CD4-positive, alpha-beta T cell treated with Interleukin-17A for 1 hour (primary cell): Measurements from ENCODE around the gene PRKCI.
"Not testable (repeated sequence)": the region's sequence is repeated elsewhere in the genome, so short reads cannot be mapped to it uniquely, and the experiment has no call there.

Source experiments
- DNase-seq: peaks from one replicate; pipeline ENCODE4 v3.0.0-alpha.2; 2020

PRKCI gene

GRCh38 chr3:170221924-170222646 lies at the start of gene PRKCI:
PRKCI (plus strand) TSS chr3:170222424; CDS start chr3:170222670, 246 bp downstream.
- peak; percentile 92 for DNase-seq

DNA sequence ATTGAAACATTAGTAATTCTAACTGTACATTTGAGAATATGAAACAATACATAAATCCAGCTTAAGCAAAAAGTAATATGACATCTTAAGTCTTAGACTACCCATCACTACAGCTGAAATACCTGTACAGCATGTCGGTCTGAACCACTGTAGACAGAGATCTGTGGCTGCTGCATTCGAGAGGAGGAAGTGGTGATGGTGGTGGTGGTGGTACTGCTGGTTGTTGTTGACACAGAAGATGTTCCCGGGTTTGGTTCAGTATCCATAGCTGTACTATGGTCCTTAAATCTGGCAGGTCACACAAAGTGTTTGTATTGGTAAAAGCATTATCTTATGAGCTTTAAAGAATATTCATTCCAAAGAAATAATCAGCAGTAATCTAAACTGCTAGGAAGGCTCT lies 43.6 kb upstream of the PRKCI start:
- peak; percentile 76 for DNase-seq

- DNase-seq, result peak; percentile 11
Observed at GRCh38 chr3:170179432-170179831, 42.8 kb upstream of the PRKCI start.

- DNase-seq, result peak; percentile 60
Observed at GRCh38 chr3:170180079-170180907, 41.9 kb upstream of the PRKCI start.

GRCh38 chr3:170180908-170181885 lies 41.0 kb upstream of the PRKCI start, which contains the start of gene PHC3:
PHC3 (minus strand) TSS chr3:170181733; CDS start chr3:170181715, 18 bp downstream.
- peak; percentile 94 for DNase-seq

GRCh38 chr3:170189398-170190256 lies 32.6 kb upstream of the PRKCI start:
- no peak for DNase-seq

DNA sequence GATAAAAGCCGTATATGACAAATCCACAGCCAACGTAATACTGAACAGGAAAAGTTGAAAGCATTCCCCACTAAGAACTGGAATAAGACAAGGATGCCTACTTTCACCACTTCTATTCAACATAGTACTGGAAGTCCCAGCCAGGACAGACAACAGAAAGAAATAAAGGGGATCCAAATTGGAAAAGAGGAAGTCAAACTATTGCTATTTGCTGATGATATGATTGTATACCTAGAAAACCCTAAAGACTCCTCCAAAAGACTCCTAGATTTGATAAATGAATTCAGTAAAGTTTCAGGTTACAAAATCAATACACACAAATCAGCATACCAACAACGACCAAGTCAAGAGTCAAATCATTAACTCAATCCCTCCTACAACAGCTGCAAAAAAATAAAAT lies 26.5 kb upstream of the PRKCI start:
- DNase-seq, result not testable (repeated sequence)

DNA sequence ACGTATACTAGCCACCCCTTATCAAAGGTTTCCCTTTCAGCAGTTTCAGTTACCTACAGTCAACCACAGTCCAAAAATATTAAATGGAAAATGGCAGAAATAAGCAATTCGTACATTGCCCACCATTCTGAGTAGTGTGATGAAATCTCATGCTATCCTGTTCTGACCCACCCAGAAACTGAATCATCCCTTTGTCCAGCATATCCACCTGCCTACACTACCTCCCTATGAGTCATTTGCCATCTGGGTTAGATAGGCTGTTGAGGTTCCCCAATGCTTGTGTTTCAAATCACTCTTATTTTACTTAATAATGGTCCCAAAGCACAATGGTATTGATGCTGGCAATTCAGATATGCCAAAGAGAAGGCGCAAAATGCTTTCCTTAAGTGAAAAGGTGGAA lies 25.4 kb upstream of the PRKCI start:
- DNase-seq, result no peak

- DNase-seq, result no peak
Observed at GRCh38 chr3:170200987-170201386, 21.2 kb upstream of the PRKCI start.

GRCh38 chr3:170201527-170201926 lies 20.7 kb upstream of the PRKCI start:
- no peak for DNase-seq

DNA sequence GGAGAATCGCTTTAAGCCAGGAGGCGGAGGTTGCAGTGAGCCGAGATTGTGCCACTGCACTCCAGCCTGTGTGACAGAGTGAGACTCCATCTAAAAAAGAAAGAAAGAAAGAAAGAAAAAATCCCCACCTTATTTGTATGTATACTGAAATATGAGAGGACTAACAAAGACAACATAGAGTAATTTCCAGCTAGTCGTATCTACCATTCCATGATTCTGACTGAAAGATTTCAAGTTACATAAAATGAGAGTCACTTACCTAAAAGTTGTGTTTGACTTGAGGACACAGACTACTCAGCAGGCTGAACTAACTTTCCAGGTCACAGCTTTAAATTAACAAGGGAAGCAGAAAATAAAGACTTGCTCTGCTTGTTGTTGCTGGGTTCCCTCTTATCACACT lies 18.8 kb upstream of the PRKCI start:
- DNase-seq, result no peak

GRCh38 chr3:170204023-170204472 lies 18.2 kb upstream of the PRKCI start:
- DNase-seq, result no peak

DNA sequence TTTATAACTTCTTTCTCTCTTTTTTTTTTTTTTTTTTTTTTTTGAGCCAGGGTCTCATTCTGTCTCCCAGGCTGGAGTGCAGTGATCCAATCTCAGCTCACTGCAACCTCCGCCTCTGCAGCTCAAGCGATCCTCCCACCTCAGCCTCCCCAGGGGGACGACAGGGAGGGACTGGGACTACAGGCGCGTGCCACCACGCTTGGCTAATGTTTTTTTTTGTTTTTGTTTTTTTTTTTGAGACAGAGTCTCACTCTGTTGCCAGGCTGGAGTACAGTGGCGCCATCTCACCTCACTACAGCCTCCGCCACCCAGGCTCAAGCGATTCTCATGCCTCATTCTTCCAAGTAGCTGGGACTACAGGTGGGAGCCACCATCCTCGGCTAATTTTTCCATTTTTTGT lies 17.7 kb upstream of the PRKCI start:
- DNase-seq, result no peak

DNA sequence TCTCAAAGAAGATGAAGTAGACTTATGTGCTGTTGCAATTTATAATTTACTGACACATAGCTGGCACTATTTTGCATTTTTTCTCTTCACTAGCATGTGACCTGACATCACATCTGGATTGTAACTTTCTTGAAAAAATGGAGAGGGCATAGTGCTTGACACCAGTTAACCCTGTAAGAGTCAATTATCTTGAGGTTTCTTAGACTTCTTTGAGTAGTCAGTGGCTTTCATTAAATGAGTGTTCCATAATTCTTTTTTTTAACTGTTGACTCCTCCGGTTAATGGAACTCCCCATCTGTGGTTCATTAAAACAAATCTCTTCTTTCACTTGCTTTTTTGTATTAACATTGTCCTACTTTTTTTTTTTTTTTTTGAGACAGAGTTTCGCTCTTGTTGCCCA lies 16.9 kb upstream of the PRKCI start:
- DNase-seq, result no peak

DNA sequence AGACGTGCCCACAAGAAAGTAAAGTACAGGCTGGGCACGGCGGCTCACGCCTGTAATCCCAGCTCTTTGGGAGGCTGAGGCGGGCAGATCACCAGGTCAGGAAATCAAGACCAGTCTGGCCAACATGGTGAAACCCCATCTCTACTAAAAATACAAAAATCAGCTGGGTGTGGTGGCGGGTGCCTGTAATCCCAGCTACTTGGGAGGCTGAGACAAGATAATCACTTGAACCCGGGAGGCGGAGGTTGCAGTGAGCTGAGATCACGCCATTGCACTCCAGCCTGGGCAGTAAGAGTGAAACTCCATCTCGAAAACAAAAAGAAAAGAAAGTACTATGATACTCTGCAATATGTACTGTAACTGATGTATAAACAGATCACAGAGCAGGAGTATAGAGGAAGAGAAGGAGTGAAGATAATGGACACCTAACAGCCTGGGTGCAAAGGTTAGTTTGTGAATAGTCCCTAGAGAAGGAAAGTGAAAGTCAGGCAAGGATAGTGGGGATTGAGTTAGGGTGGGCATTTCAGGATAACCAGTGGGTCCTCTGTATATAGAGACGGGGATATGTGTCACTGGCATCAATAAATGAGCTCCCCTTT lies 16.0 kb upstream of the PRKCI start:
- DNase-seq, result not testable (repeated sequence)

DNA sequence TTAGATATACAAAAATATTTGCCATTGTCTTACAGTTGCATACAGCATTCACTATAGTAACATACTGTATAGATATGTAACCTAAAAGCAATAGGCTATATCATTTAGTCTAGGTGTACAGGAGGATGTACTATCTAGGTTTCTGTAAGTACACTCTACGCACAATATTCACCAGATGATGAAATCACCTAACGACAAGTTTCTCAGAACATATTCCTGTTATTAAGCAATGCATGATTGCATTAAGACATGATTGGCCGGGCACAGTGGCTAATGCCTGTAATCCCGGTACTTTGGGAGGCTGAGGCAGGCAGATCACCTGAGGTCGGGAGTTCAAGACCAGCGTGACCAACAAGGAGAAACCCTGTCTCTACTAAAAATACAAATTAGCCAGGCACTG lies 14.5 kb upstream of the PRKCI start:
- DNase-seq, result no peak

- no peak for DNase-seq
Observed at GRCh38 chr3:170211668-170212067, 10.6 kb upstream of the PRKCI start.

- DNase-seq, result no peak
Observed at GRCh38 chr3:170219850-170220249, 2.4 kb upstream of the PRKCI start.

DNA sequence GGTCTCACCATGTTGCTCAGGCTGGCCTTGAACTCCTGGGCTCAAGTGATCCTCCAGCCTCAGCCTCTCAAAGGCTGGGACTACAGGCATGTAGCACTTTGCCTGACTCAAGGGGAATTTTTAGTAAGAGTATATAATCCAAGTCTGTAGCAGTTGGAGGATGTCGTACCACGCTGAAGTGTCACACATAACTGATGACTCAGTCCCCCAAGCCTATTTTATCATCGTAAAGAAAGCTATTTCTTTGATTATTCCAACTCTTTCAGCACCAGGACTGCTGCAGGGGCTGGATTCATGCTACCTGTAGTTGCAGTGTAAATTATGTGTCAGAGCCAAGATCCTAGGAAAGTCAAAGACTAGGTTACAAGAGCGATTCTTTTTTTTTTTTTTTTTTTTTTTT lies 1.4 kb upstream of the PRKCI start:
- DNase-seq, result no peak

DNA sequence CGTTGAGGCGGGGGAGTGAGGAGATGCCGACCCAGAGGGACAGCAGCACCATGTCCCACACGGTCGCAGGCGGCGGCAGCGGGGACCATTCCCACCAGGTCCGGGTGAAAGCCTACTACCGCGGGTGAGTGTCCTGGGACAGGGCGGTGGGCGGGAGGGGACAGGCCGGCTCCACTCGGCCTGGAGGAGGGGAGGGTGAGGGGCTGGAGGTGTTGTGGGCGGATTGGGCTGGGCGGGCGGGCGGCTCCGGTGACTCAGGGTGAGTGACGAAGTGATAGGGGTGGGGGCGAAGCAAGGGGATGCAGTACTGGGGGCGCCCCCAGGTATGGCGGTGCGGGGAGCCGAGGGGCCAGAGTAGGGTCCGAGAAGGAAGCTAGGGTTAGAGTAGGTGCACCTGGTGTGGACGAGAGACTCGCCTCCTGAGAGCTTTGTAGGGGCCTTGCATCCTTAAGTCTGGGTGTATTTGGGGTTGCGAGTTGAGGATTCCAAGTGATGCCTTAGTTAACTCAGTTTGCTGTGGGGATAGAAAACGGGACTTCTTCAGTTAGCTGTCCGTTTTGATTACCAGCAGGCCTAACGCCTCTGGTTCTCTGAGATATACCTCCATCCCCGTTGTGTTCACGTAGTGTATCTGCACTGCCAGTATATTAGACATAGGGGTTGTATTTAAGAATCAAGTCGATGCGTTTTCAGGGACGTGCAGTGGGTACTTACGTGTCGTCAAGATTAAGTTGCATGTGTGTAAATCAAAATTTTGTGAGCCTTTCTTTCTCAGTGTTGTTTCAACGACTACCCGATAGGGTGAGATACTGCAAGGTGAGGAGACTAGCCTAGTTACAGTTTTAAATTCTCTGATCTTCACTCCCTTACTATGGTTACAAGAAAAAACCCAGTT lies 670 bp downstream of the PRKCI start:
- peak; percentile 52 for DNase-seq
